Gastroesophageal sphincter (tissue), 3 donors: ENCODE measurements around the gene ZIC1.

Experiments
- CTCF ChIP-seq, 4 experiments: fragments of 200-600 bp in 2 of 4; fragments of 450-650 bp in 2 of 4; sonication (generic) in 1 of 4; IDR thresholded peaks; one replicate each; pipeline ENCODE4 v1.5.1; 2017 to 2019; ENCODE audit warnings: antibody characterized with exemption in 4 of 4, mild to moderate bottlenecking in 2 of 4, moderate library complexity in 2 of 4
- POLR2AphosphoS5 ChIP-seq: sonication (generic); formaldehyde crosslinking; IDR thresholded peaks from one replicate; pipeline ENCODE4 v1.6.1; 2017; ENCODE audit warnings: antibody characterized with exemption

- TF ChIP-seq CTCF (IDR thresholded peaks at IDR 0.05) (no peak), POLR2AphosphoS5 (no peak)
Observed at GRCh38 chr3:147408188-147409100, 721 bp upstream of the ZIC1 start.
